H1 (cell line): ENCODE results near the gene SMTN. TPM values are rescaled to one million over a fixed set of nuclear protein-coding genes. Genes with fewer than 3 reads are reported as not detected.

ENCODE experiments used
- BACH1 ChIP-seq: IDR thresholded peaks from 2 replicates; pipeline ENCODE4 v1.6.1; 2012; ENCODE audit warnings: low read length, improper control_type of control experiment
- EGR1 ChIP-seq: IDR thresholded peaks from 2 replicates; pipeline ENCODE4 v1.6.1; 2011; ENCODE audit warnings: low read depth, low read length, borderline replicate concordance
- HDAC6 ChIP-seq: IDR thresholded peaks from one replicate; pipeline ENCODE4 v1.7.1; 2012; ENCODE audit warnings: low read depth, mild to moderate bottlenecking, inconsistent platforms, low read length, moderate library complexity
- MAFK ChIP-seq: IDR thresholded peaks from 2 replicates; pipeline ENCODE4 v1.6.1; 2012; ENCODE audit warnings: low read depth, mild to moderate bottlenecking, improper control_type of control experiment, low read length
- RNF2 ChIP-seq: fragments of 200-900, 300-1000 bp; sonication (generic); IDR thresholded peaks from 2 replicates; pipeline ENCODE4 v1.7.1; 2016; ENCODE audit warnings: borderline replicate concordance, low read depth, mild to moderate bottlenecking, antibody characterized with exemption, low read length; ENCODE audit not compliant: poor library complexity, severe bottlenecking; ENCODE audit errors: missing control alignments
- RXRA ChIP-seq: IDR thresholded peaks from 2 replicates; pipeline ENCODE4 v1.6.1; 2011; ENCODE audit warnings: low read depth, mild to moderate bottlenecking, low read length, moderate library complexity; ENCODE audit not compliant: insufficient read depth
- SIX5 ChIP-seq: IDR thresholded peaks from 2 replicates; pipeline ENCODE4 v1.6.1; 2011; ENCODE audit warnings: mild to moderate bottlenecking, low read depth, low read length
- SP4 ChIP-seq: IDR thresholded peaks from 2 replicates; pipeline ENCODE4 v1.6.1; 2012; ENCODE audit warnings: low read length, inconsistent platforms
- SUZ12 ChIP-seq: fragments of 200-600 bp; sonication (generic); IDR thresholded peaks from 2 replicates; pipeline ENCODE4 v1.6.1; 2012; ENCODE audit warnings: mild to moderate bottlenecking, inconsistent platforms, low read length, moderate library complexity, mixed read lengths
- TAF1 ChIP-seq: IDR thresholded peaks from 2 replicates; pipeline ENCODE4 v1.6.1; 2011; ENCODE audit warnings: mild to moderate bottlenecking, low read depth, low read length
- polyA plus RNA-seq, 7 experiments: library from polyadenylated mRNA; depleted of rRNA in 3 of 7; stranded (reverse) in 5 of 7; unstranded in 2 of 7; fragments of >200 nt in 5 of 7; fragments of 200-250 nt in 2 of 7; gene quantifications; 1 replicate in 5 of 7; 2 replicates in 1 of 7; 4 replicates in 1 of 7; pipeline versions ENCODE4 v1.2.1 to v1.2.3, GENCODE V29; 2011 to 2013; ENCODE audit warnings: missing spikeins in 2 of 7, mixed read lengths in 2 of 7
- total RNA-seq: library from RNA; stranded (reverse); fragmentation: NEBNext Ultra II Directional; extraction: Animal tissue kit (Norgen Biotek cat#: 25700); gene quantifications from 2 replicates; pipeline ENCODE4 v1.2.1, GENCODE V29; 2021
- TF ChIP-seq, protein P1 (sequence below): fragments of 300-600 bp; sonication (generic); IDR thresholded peaks from 2 replicates; pipeline ENCODE4 v1.7.1; 2012; ENCODE audit warnings: low read length, moderate library complexity, mild to moderate bottlenecking, inconsistent platforms; ENCODE audit not compliant: insufficient replicate concordance

The SMTN gene
- total and polyA plus RNA-seq, 2 of the 8 experiments (the other 6 are each of a cell fraction or from before 2014, with no cell fraction given): 12.3 to 20.8 TPM

DNA sequence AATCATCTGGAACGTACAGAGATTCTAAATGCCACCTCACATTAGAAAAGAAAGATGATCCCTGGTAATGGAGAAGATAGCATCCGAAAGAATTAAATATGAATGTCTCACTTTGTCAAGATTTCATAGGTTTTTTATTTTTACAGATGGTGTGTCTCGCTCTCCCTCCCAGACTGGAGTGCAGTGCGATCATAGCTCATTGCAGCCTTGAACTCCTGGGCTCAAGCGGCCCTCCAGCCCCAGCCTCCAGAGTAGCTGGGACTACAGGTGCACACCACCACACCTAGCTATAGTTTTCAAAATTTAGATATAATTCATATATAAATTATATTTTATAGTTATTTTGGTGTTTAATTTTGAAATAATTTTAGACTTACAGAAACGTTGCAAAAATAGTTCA is 16.7 kb upstream of the SMTN start (continued):
- TF ChIP-seq, protein P1, sequence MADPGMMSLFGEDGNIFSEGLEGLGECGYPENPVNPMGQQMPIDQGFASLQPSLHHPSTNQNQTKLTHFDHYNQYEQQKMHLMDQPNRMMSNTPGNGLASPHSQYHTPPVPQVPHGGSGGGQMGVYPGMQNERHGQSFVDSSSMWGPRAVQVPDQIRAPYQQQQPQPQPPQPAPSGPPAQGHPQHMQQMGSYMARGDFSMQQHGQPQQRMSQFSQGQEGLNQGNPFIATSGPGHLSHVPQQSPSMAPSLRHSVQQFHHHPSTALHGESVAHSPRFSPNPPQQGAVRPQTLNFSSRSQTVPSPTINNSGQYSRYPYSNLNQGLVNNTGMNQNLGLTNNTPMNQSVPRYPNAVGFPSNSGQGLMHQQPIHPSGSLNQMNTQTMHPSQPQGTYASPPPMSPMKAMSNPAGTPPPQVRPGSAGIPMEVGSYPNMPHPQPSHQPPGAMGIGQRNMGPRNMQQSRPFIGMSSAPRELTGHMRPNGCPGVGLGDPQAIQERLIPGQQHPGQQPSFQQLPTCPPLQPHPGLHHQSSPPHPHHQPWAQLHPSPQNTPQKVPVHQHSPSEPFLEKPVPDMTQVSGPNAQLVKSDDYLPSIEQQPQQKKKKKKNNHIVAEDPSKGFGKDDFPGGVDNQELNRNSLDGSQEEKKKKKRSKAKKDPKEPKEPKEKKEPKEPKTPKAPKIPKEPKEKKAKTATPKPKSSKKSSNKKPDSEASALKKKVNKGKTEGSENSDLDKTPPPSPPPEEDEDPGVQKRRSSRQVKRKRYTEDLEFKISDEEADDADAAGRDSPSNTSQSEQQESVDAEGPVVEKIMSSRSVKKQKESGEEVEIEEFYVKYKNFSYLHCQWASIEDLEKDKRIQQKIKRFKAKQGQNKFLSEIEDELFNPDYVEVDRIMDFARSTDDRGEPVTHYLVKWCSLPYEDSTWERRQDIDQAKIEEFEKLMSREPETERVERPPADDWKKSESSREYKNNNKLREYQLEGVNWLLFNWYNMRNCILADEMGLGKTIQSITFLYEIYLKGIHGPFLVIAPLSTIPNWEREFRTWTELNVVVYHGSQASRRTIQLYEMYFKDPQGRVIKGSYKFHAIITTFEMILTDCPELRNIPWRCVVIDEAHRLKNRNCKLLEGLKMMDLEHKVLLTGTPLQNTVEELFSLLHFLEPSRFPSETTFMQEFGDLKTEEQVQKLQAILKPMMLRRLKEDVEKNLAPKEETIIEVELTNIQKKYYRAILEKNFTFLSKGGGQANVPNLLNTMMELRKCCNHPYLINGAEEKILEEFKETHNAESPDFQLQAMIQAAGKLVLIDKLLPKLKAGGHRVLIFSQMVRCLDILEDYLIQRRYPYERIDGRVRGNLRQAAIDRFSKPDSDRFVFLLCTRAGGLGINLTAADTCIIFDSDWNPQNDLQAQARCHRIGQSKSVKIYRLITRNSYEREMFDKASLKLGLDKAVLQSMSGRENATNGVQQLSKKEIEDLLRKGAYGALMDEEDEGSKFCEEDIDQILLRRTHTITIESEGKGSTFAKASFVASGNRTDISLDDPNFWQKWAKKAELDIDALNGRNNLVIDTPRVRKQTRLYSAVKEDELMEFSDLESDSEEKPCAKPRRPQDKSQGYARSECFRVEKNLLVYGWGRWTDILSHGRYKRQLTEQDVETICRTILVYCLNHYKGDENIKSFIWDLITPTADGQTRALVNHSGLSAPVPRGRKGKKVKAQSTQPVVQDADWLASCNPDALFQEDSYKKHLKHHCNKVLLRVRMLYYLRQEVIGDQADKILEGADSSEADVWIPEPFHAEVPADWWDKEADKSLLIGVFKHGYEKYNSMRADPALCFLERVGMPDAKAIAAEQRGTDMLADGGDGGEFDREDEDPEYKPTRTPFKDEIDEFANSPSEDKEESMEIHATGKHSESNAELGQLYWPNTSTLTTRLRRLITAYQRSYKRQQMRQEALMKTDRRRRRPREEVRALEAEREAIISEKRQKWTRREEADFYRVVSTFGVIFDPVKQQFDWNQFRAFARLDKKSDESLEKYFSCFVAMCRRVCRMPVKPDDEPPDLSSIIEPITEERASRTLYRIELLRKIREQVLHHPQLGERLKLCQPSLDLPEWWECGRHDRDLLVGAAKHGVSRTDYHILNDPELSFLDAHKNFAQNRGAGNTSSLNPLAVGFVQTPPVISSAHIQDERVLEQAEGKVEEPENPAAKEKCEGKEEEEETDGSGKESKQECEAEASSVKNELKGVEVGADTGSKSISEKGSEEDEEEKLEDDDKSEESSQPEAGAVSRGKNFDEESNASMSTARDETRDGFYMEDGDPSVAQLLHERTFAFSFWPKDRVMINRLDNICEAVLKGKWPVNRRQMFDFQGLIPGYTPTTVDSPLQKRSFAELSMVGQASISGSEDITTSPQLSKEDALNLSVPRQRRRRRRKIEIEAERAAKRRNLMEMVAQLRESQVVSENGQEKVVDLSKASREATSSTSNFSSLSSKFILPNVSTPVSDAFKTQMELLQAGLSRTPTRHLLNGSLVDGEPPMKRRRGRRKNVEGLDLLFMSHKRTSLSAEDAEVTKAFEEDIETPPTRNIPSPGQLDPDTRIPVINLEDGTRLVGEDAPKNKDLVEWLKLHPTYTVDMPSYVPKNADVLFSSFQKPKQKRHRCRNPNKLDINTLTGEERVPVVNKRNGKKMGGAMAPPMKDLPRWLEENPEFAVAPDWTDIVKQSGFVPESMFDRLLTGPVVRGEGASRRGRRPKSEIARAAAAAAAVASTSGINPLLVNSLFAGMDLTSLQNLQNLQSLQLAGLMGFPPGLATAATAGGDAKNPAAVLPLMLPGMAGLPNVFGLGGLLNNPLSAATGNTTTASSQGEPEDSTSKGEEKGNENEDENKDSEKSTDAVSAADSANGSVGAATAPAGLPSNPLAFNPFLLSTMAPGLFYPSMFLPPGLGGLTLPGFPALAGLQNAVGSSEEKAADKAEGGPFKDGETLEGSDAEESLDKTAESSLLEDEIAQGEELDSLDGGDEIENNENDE: no peak
- TF ChIP-seq BACH1: no peak
- no peak for TF ChIP-seq SIX5
- no peak for TF ChIP-seq TAF1
- no peak for TF ChIP-seq SP4
- TF ChIP-seq SUZ12: no peak
- no peak for TF ChIP-seq MAFK
- no peak for TF ChIP-seq EGR1
- no peak for TF ChIP-seq RXRA
- TF ChIP-seq HDAC6: no peak
- no peak for TF ChIP-seq RNF2
